ENCODE data around the gene HRAS. TPM values are rescaled to one million over a fixed set of nuclear protein-coding genes. Genes with fewer than 3 reads are reported as not detected.

HRAS gene
- total RNA-seq, 1 experiment from 2014 or later, result 47.2 TPM

GRCh38 chr11:531919-532526, 3.4 kb downstream of the HRAS start:
- Histone ChIP-seq H3K27me3 (ENCODE audit: insufficient read depth, low read depth) (no peaks in the 10 kb centered on the region), H3K9me2 (ENCODE audit: insufficient read depth) (no peaks in the 10 kb centered on the region), H4K20me1 (ENCODE audit: insufficient read depth) (no peaks in the 10 kb centered on the region), H2AFZ (no peak overlapping the region), H3K9me3 (ENCODE audit: insufficient read depth, low read depth) (no peaks in the 10 kb centered on the region), H3F3A (ENCODE audit: insufficient read depth, low read depth) (peaks cover 8% of the 10 kb centered on the region), H3K36me3 (ENCODE audit: low read depth) (no peaks in the 10 kb centered on the region), H3K4me1 (replicated peaks; ENCODE audit: insufficient read depth) (no peaks in the 10 kb centered on the region), H3K27ac (no peak overlapping the region), H3K79me2 (ENCODE audit: low read depth) (0 out of 2 replicates have a peak, but pooled peaks cover 3% of the 10 kb centered on the region), H3K4me3 (no peak overlapping the region), H3K4me2 (no peak overlapping the region)
- POLR2A ChIA-PET (ENCODE audit: unreplicated experiment), result interaction anchor here (0.6 kb wide), 1 partner anchor 288 kb away, joined by 3 read pairs; no protein-coding TSS in a partner anchor
- CTCF ChIA-PET, result no interaction called here
- BruUV-seq (replicated peaks), result no TSS peak
- intact Hi-C loops (cut with micrococcal nuclease; ENCODE audit: unreplicated experiment), result no loop called here
- DNase-seq, result no peak
- TF ChIP-seq EZH2 (IDR thresholded peaks at IDR 0.05; ENCODE audit: low read depth) (no peak), CTCF (conservative IDR thresholded peaks at IDR 0.05) (no peak)

GRCh38 chr11:530960-531831, 4.2 kb downstream of the HRAS start:
- H3K4me3 ChIP-seq, result no peak overlapping the region
- no peak for TF ChIP-seq CTCF (conservative IDR thresholded peaks at IDR 0.05)
- no peak for TF ChIP-seq EZH2 (IDR thresholded peaks at IDR 0.05; ENCODE audit: low read depth)
- CTCF ChIA-PET, result no interaction called here
- H3K4me1 ChIP-seq (replicated peaks; ENCODE audit: insufficient read depth), result no peaks in the 10 kb centered on the region
- no peak for DNase-seq
- POLR2A ChIA-PET (ENCODE audit: unreplicated experiment), result interaction anchor here (0.6 kb wide), 1 partner anchor 288 kb away, joined by 3 read pairs; no protein-coding TSS in a partner anchor
- H3K79me2 ChIP-seq (ENCODE audit: low read depth), result 0 out of 2 replicates have a peak, but pooled peaks cover 3% of the 10 kb centered on the region
- no peaks in the 10 kb centered on the region for H3K9me3 ChIP-seq (ENCODE audit: insufficient read depth, low read depth)
- no peak overlapping the region for H2AFZ ChIP-seq
- no peaks in the 10 kb centered on the region for H3K36me3 ChIP-seq (ENCODE audit: low read depth)
- H3K9me2 ChIP-seq (ENCODE audit: insufficient read depth), result no peaks in the 10 kb centered on the region
- intact Hi-C loops (cut with micrococcal nuclease; ENCODE audit: unreplicated experiment), result no loop called here
- H3K4me2 ChIP-seq, result no peak overlapping the region
- H3K27ac ChIP-seq, result no peak overlapping the region
- no peaks in the 10 kb centered on the region for H4K20me1 ChIP-seq (ENCODE audit: insufficient read depth)
- no peaks in the 10 kb centered on the region for H3K27me3 ChIP-seq (ENCODE audit: insufficient read depth, low read depth)
- no TSS peak for BruUV-seq (replicated peaks)
- H3F3A ChIP-seq (ENCODE audit: insufficient read depth, low read depth), result peaks cover 2% of the 10 kb centered on the region

GRCh38 chr11:529728-530411, 5.5 kb downstream of the HRAS start:
- H2AFZ ChIP-seq, result no peak overlapping the region
- TF ChIP-seq EZH2 (IDR thresholded peaks at IDR 0.05; ENCODE audit: low read depth), result no peak
- no peak for TF ChIP-seq CTCF (conservative IDR thresholded peaks at IDR 0.05)
- H4K20me1 ChIP-seq (ENCODE audit: insufficient read depth), result no peaks in the 10 kb centered on the region
- H3K4me3 ChIP-seq, result no peak overlapping the region
- intact Hi-C loops (cut with micrococcal nuclease; ENCODE audit: unreplicated experiment), result no loop called here
- no peak overlapping the region for H3K27ac ChIP-seq
- H3K4me2 ChIP-seq, result no peak overlapping the region
- no peak for DNase-seq
- no peaks in the 10 kb centered on the region for H3K4me1 ChIP-seq (replicated peaks; ENCODE audit: insufficient read depth)
- H3K79me2 ChIP-seq (ENCODE audit: low read depth), result 0 out of 2 replicates have a peak, but pooled peaks cover 3% of the 10 kb centered on the region
- H3K9me3 ChIP-seq (ENCODE audit: insufficient read depth, low read depth), result no peaks in the 10 kb centered on the region
- H3K36me3 ChIP-seq (ENCODE audit: low read depth), result no peaks in the 10 kb centered on the region
- no TSS peak for BruUV-seq (replicated peaks)
- CTCF ChIA-PET, result no interaction called here
- H3K9me2 ChIP-seq (ENCODE audit: insufficient read depth), result no peaks in the 10 kb centered on the region
- POLR2A ChIA-PET (ENCODE audit: unreplicated experiment), result no interaction called here
- no peaks in the 10 kb centered on the region for H3K27me3 ChIP-seq (ENCODE audit: insufficient read depth, low read depth)
- no peaks in the 10 kb centered on the region for H3F3A ChIP-seq (ENCODE audit: insufficient read depth, low read depth)
